ENCODE data around the gene GM2A. TPM values are rescaled to one million over a fixed set of nuclear protein-coding genes. Genes with fewer than 3 reads are reported as not detected.

Gene GM2A
- total and polyA plus RNA-seq, 2 of the 8 experiments (the other 6 are each of a cell fraction or from before 2014, with no cell fraction given), result 18.5 to 32.2 TPM

- H2AK5ac ChIP-seq (ENCODE audit: low read depth, low read length), result no peak overlapping the region
- no peak overlapping the region for H3K9ac ChIP-seq (replicated peaks in 1 of 4; ENCODE audit: extremely low read depth in 1 of 4, low read depth in 3 of 4, low read length in 3 of 4)
- H3K79me1 ChIP-seq (ENCODE audit: low read depth, low read length), result no peaks in the 10 kb centered on the region
- FAIRE-seq (no peak), DNase-seq (ENCODE audit: low read depth in 1 of 2, low spot score in 2 of 2) (no peak)
- H2BK5ac ChIP-seq (ENCODE audit: low read depth, low read length), result no peak overlapping the region
- no peak overlapping the region for H3K4me2 ChIP-seq (ENCODE audit: insufficient read depth in 1 of 2, low read depth in 2 of 2, low read length in 2 of 2)
- no peaks in the 10 kb centered on the region for H3K36me3 ChIP-seq (ENCODE audit: control insufficient read depth in 2 of 4, insufficient read depth in 4 of 4, low read length in 3 of 4)
- no peaks in the 10 kb centered on the region for H3K9me3 ChIP-seq (ENCODE audit: insufficient read depth in 2 of 2, low read depth in 1 of 2, low read length in 1 of 2)
- H4K20me1 ChIP-seq (replicated peaks in 1 of 2; ENCODE audit: control insufficient read depth in 1 of 2, insufficient read depth in 2 of 2, low read length in 2 of 2), result peaks cover 0 to 3% of the 10 kb centered on the region in 2 experiments
- H3K14ac ChIP-seq (ENCODE audit: insufficient read length), result no peak overlapping the region
- H2BK12ac ChIP-seq (ENCODE audit: low read depth, low read length), result no peak overlapping the region
- no peak overlapping the region for H4K5ac ChIP-seq (ENCODE audit: insufficient read length, low read depth, low read length)
- peaks cover 0 to 7% (median 2%) of the 10 kb centered on the region in 4 experiments; a peak in 3 of 7 replicates for H3K4me1 ChIP-seq (replicated peaks in 1 of 4; ENCODE audit: control insufficient read depth in 3 of 4, insufficient read depth in 4 of 4, low read length in 3 of 4)
- no peaks in the 10 kb centered on the region for H3K27me3 ChIP-seq (replicated peaks in 1 of 4; ENCODE audit: control insufficient read depth in 3 of 4, extremely low read depth in 1 of 4, insufficient read depth in 3 of 4, low read length in 3 of 4)
- ChIA-PET CTCF (ENCODE audit: partially characterized antibody) (interaction anchor here (0.6 to 4.3 kb wide), 6 partner anchors 20 to 523 kb away, joined by 3 to 25 read pairs (median 6); no protein-coding TSS in a partner anchor), POLR2A (ENCODE audit: partially characterized antibody) (no interaction called here)
- H3K18ac ChIP-seq (ENCODE audit: extremely low read depth, low read length), result no peak overlapping the region
- no peak overlapping the region for H2BK15ac ChIP-seq (ENCODE audit: low read length)
- H2AFZ ChIP-seq (ENCODE audit: low read length), result no peak overlapping the region
- H3K27ac ChIP-seq (ENCODE audit: low read depth, low read length), result no peak overlapping the region
- no peaks in the 10 kb centered on the region for H3K23me2 ChIP-seq (ENCODE audit: low read depth, low read length)
- H3K23ac ChIP-seq (ENCODE audit: insufficient read length), result no peak overlapping the region
- peaks cover 0 to 6% of the 10 kb centered on the region in 2 experiments; a peak in 2 of 4 replicates for H3K79me2 ChIP-seq (ENCODE audit: control insufficient read depth in 1 of 2, insufficient read depth in 2 of 2, low read length in 2 of 2)
- no peak overlapping the region for H3K4ac ChIP-seq (replicated peaks; ENCODE audit: insufficient read length, low read depth, low read length)
- H4K91ac ChIP-seq (replicated peaks; ENCODE audit: insufficient read length, low read length), result no peak overlapping the region
- no peak overlapping the region for H3K4me3 ChIP-seq (ENCODE audit: extremely low read depth in 1 of 4, insufficient read depth in 2 of 4, low read depth in 3 of 4, low read length in 4 of 4)
- no peak overlapping the region for H2BK20ac ChIP-seq (ENCODE audit: low read length)
- no peak overlapping the region for H3K56ac ChIP-seq (replicated peaks; ENCODE audit: insufficient read length, low read depth, low read length)
- H4K8ac ChIP-seq (ENCODE audit: extremely low read depth, insufficient read depth, low read length), result no peak overlapping the region
- 89% methylated on average over 1 of the region's 1 CpG; no CpG with 5 or more reads in 1 of the 2 experiments for WGBS, 2 experiments (ENCODE audit: extremely low coverage in 1 of 2, insufficient coverage in 1 of 2, insufficient read length in 1 of 2, insufficient replicate concordance in 2 of 2, low coverage in 1 of 2, low lambda C conversion rate in 2 of 2, missing lambda C conversion rate in 1 of 2)
- no peak for TF ChIP-seq SRF (IDR thresholded peaks at IDR 0.05; ENCODE audit: low read depth, low read length)
- no peak overlapping the region for H2BK120ac ChIP-seq (replicated peaks; ENCODE audit: low read depth, low read length)
Measured at GRCh38 chr5:151258816-151259215, 5.8 kb downstream of the GM2A start.
